Activated CD4-positive, alpha-beta T cell treated with anti-CD3 and anti-CD28 coated beads, Interleukin-2, amount 50 U/mL, for 1 hour (primary cell): Measurements from ENCODE around the gene B3GNT8.
"Not testable (repeated sequence)": the region's sequence is repeated elsewhere in the genome, so short reads cannot be mapped to it uniquely, and the experiment has no call there.

Experiments
- DNase-seq: peaks from one replicate; pipeline ENCODE4 v3.0.0-alpha.2; 2020

B3GNT8 gene

GRCh38 chr19:41426952-41427646 is at the start of gene B3GNT8:
Gene B3GNT8 (minus strand): TSS chr19:41427374. CDS start chr19:41426778, 596 bp downstream.
- peak; percentile 31 for DNase-seq

GRCh38 chr19:41476583-41476982 is 49.4 kb upstream of the B3GNT8 start:
- DNase-seq: no peak

DNA sequence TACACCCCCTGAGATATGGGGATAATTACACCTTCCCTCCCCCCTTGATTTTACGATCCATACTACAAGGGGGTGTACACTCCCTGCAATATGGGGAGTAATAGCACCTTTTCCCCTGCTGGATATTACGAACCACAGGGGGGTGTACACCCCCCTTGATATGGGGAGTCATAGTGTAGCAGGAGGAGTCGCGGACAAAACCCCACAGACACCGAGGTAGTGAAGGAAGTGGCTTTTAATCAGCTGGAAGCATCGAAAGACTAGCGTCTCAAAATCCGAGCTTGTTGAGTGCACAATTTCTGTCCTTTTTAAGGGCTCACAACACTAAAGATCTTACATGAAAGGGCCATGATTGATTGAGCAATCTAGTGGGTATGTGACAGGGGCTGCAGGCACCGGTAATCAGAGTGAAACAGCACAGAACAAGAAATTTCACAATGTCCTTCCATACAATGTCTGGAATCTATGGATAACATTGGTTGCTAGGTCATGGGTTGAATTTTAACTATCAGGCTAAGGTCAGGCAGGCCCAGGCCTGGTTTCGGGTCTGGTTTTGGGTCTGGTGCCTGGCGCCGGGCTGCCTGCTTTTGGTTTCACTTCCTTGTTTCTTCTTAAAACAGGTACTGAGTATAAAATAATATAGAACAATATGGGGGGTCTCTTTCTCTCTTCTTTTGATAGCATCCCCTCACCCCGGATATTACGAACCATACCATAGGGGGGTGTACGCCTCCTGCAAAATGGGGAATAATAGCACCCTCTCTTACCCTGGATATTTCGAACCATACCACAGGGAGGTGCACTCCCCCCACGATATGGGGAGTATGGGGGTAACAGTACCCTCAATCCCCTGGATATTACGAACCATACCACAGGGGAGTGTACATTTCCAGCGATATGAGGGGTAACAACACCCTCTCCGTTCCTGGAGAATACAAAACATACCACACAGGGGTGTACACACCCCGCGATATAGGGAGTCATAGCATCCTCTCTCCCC is 36.4 kb upstream of the B3GNT8 start:
- not testable (repeated sequence) for DNase-seq

DNA sequence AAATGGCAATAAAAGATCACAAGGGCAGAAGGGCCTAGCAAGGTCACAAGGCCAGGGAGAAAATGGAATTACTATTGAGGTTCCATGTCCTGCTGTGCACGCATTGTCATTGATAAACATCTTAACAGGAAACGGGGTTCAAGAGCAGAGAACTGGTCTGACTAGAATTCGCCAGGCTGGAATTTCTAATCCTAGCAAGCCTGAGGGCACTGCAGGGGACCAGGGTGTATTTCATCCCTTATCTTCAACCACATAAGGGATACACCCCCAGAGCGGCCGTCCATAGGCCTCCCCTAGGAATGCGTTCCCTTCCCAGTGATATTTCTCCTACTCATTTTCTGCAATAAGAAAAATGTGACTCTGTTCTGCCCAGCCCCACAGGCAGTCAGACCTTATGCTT is 35.3 kb upstream of the B3GNT8 start:
- DNase-seq: no peak

DNA sequence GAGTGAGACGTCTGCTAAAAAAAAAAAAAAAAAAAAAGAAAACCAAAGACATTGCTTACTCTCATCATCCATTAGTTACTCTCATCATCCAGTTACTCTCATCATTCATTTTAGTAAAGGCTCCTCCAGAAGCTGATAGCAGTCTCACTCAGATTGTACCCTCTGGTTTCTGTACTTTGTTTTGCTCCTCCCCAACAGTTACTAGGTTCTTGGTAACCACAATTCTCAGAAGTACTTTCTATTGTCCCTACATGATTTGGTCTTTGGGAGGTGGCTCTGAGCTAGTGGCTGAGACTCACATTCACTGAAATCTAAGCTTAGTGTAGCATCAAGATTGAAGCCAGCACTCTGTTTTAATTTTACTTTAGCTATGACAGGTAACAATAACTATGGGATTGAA is 30.1 kb upstream of the B3GNT8 start:
- no peak for DNase-seq

DNA sequence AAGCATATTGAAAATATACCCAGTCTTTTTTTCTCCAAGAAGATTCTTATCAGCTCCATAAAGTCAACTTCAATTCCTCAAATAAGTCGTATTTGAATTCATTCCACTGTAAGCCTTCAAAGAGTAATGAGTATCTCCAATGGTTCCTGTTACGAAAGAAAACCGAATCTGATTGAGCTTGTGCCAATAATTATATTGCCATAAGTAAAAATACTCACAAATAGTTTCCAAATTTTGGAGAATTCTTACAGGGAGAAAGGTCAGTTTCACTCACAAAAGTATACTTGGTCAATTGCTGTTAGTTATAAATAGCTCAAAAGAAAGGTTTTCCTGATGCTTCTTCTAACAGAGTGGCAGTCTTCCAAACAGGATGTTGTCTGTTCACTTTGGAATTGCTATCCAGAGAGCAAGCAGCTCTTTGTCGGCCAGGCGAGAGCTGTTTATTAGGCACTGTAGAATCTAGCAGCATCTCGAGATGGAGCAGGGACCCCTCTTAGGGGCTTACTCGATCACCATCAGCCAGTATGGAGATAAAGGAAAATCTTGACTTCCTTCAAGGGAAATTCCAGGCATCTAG is 29.3 kb upstream of the B3GNT8 start:
- DNase-seq: no peak

- DNase-seq: no peak
Measured at GRCh38 chr19:41455936-41456335, 28.8 kb upstream of the B3GNT8 start.

DNA sequence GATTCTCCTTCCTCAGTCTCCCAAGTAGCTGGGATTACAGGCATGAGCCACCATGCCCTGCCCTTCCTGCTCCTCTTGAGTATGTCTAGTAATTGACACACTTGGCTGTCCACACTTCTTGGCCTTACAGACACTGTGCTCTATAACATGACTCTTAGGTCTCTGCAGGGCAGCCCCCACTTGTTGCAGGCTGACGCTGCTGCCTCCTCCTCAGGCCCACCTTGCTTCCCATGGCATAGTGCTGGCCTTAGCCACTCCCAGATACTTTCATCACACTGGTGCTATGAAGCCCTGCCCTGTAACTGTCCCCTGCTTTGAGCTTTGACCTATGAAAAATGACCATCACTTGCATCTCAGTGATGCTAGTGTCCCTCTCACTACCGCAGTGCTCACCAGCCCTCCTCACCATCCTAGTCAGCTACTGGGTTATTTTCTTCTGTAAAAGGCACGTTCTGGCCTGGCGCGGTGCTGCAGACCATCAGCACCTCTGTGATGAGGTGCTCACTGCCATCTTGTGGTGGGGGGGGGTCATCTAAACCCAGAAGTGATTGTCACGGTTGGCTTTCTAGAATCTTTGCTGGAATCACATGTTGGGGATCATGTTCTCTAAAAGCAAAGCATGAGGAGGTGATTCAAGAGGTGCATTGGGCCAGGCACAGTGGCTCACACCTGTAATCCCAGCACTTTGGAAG is 25.6 kb upstream of the B3GNT8 start:
- no peak for DNase-seq

- DNase-seq: no peak
Measured at GRCh38 chr19:41449865-41450178, 22.6 kb upstream of the B3GNT8 start.

- peak; percentile 64 for DNase-seq
Measured at GRCh38 chr19:41449079-41449864, 22.1 kb upstream of the B3GNT8 start.

DNA sequence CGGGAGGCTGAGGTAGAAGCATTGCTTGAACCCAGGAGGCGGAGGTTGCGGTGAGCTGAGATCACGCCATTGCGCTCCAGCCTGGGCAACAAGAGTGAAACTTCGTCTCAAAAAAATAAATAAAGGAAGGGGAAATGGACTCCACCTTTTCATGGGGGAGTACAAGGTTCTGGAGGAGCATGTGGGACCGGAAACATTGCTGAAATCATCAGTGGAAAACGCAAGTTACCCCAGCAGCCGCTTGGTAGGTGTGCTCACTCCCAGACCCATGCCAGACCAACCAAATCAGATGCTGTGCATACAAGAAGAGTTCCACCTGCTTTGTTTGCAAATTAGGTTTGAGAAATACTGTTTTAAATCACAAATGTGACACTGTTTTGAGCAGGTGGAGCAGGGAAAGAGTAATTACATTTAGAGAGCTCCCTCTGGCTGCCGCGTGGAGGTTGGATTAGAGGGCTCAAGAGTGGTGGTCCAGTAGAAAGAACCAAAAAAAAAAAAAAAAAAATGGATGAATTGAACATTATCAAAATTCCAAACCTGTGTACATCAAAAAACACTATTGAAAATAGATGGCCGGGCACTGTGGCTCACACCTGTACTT is 20.7 kb upstream of the B3GNT8 start:
- no peak for DNase-seq

DNA sequence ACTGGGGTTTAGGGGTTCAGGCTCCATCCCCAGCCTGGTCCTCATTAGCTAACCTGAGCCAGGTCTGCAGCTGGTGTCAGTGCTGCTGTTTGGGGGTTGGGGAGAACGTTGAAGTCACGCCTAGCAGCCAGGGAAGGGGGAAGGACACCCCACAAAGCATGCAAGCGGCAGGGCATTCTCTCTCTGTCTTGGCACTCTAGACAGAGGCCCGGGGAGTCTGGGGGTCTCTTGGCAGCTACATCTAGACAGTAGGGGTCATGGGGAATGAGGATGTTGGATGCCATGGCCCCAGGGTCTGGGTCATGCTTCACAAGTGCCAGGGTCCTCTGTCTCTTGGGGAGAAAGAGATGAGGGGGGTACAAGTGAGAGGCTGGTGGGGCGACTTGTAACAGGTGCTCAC is 18.4 kb upstream of the B3GNT8 start:
- no peak for DNase-seq

DNA sequence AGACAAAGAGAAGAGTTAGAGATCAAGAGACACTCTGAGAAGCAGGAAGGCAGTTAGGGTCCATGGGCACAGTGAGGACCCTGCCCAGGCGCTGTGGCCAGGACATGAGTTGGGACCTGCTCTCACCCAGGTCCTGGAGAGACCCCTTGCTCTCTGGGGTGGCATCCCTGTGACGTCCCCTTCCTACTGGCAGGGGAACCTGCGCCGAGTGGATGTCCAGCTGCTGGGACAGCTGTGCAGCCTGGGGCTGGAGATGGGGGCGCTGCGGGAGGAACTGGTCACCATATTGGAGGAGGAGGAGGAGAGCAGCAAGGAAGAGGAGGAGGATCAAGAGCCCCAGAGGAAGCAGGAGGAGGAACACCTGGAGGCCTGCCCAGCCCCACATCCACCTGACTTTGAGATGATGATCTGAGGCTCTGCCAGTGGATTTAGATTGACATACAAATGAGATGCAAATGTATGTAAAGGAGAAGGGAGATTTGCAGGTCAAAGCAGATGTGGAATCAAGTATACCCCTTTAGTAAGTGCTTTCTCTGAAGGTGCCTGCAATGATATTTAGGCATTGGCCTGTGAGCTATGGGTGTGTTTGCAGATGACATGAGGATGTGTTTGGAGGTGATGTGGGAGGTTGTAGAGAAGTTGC is 16.8 kb upstream of the B3GNT8 start:
- DNase-seq: no peak

GRCh38 chr19:41442473-41443355 is 15.5 kb upstream of the B3GNT8 start, which contains the start of gene ERICH4:
Gene ERICH4 (plus strand): TSS chr19:41443156. CDS start chr19:41443170, 14 bp downstream.
- DNase-seq: no peak

DNA sequence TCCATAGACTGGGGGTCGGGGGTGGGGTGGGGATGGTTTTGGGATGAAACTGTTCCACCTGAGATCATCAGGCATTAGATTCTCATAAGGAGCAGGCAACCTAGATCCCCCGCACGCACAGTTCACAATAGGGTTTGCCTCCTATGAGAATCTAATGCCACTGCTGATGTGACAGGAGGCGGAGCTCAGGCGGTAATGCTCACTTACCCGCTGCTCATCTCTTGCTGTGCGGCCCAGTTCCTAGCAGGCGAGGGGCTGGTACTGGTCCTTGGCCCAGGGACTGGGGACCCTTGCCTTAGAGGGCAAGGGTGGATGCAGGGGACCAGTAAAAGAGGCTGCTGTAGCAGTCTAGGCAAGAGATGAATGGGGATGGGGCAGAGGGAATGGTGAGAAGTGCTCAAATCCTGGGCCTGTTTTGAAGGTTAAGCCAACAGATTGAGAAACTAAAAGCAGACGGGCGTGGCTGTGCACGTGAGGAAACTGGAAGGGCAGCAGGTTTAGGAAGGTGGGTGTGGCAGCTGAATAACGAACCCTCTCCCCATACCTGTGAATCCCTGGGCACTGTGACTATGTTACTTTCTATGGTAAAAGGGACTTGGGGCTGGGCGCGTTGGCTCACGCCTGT is 14.3 kb upstream of the B3GNT8 start:
- DNase-seq: no peak

DNA sequence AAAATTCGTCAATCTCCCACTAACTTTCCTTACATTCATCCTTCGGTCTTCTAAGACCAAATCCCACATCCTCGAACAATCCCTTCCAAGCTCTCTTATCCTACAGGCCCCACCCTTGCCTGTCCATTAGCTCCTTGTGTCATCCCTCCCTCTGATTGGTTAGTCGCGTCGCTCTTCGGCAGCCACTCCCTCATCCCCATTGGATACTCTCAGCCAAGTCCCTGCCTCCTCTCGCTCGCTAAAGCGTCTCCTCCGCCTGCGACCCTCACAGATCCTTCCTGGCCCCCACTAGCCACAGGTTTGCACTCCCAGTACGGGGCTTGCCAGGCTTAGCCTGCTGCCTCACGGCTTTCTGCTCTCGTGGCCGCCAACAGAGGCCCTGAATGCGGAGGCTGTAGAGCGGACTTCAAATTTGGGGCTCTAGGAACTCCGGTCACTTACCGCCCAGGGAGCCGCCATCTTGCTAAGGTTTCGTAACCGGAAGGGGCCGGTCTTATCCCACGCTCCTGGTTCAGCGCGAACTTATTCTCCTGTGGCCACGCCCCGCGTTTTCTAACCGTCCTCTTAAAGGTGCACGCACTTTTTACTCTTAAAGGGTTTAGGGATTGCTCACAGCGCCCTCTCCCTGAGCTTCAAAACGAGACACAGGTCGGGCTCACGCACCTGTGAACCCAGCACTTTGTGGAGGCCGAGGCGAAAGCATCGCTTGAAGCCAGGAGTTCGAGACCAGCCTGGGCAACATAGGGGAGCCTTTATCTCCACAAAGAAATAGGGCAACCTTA is 12.5 kb upstream of the B3GNT8 start, which contains the start of gene DMAC2:
DMAC2 (minus strand) TSS at position 472 of the 782 bp plus-strand sequence; CDS start at position 459, 13 bp downstream.
- DNase-seq: peak; percentile 94

DNA sequence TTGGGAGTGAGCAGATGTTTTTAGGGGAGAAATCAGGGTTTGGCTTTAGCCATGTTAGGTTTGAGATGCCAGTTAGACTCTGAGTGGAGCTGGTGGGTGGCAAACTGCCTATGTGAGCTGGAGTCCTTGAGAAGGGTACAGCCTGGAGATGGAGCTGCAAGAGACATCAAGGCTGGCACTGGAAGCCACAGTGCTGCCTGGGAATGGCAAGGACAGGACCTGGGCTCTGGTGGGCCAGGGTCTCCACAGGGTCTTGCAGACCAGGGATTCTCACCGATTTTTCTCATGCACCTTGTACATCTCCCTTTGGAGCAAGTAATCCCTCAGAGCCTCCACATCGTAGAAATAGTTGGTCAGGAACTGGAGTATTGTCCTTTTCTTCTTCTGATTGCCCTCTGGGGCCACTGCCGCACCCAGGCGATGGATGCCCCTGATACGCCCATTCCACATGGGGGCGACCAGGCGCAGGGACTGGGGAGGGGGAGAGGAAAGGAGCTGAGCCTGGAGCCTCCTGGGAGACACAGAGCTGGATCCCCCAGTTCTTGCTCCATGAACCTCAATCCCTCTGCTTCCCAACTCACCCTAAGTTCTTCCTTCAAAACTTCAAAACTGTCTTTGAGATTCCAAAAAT is 10.9 kb upstream of the B3GNT8 start:
- DNase-seq: no peak

DNA sequence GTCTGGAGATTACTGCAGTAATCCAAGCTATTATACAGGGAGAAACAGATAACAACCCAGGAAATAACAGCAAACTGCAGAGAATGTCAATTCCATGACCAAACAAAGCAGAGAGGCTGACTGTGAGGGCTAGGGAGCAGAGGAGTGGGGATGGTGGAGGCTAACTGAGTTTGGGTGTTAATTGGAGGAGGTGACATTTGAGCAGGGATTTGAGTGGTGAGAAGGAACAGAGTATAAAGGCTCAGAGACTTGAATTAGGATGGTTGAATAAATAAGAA is 9.4 kb upstream of the B3GNT8 start:
- DNase-seq: no peak
